ENCODE results near the gene PDE4C. TPM values are rescaled to one million over a fixed set of nuclear protein-coding genes. Genes with fewer than 3 reads are reported as not detected.
"Not testable (repeated sequence)": the region's sequence is repeated elsewhere in the genome, so short reads cannot be mapped to it uniquely, and the experiment has no call there.

Gene PDE4C
- total RNA-seq, 1 donor from 2014 or later = 2.9 TPM

DNA sequence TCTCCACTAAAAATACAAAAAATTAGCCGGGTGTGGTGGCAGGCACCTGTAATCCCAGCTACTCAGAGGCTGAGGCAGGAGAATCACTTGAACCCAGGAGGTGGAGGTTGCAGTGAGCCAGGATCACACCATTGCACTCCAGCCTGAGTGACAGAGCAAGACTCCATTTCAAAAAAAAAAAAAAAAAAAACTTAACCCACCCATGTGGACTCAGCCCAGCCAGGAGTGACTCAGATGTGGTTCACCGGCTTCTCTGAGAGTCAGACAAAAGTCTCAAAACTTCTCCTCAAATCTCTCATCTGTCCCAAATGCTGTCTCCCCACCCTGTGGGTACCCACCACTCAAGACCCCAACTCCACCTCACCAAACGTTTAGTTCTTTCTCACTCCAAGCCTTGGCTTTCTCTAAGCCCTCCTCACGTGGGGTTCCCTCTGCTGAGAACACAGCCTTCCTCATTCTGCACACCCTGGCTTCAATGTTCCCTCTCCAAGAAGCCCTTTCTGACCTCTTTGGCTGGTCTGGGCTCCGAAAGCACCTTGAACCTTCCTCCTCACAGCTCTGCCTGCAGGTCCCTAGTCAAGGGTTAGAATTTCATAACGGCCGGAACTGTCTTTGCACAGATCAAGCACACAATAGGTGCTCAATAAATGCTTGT is 11.3 kb downstream of the PDE4C start:
- peaks cover 4% of the 10 kb centered on the region for H3K27me3 Mint-ChIP-seq (ENCODE audit: low read depth)
- peaks cover 5% of the 10 kb centered on the region for H3K4me1 Mint-ChIP-seq (ENCODE audit: low read depth)
- H3K36me3 Mint-ChIP-seq (ENCODE audit: low read depth) = no peaks in the 10 kb centered on the region
- DNase-seq (ENCODE audit: low spot score) = no peak
- no peaks in the 10 kb centered on the region for H3K9me3 Mint-ChIP-seq (ENCODE audit: low read depth)
- H3K27ac Mint-ChIP-seq (ENCODE audit: unreplicated experiment) = no peak overlapping the region
- TF ChIP-seq, protein P1, sequence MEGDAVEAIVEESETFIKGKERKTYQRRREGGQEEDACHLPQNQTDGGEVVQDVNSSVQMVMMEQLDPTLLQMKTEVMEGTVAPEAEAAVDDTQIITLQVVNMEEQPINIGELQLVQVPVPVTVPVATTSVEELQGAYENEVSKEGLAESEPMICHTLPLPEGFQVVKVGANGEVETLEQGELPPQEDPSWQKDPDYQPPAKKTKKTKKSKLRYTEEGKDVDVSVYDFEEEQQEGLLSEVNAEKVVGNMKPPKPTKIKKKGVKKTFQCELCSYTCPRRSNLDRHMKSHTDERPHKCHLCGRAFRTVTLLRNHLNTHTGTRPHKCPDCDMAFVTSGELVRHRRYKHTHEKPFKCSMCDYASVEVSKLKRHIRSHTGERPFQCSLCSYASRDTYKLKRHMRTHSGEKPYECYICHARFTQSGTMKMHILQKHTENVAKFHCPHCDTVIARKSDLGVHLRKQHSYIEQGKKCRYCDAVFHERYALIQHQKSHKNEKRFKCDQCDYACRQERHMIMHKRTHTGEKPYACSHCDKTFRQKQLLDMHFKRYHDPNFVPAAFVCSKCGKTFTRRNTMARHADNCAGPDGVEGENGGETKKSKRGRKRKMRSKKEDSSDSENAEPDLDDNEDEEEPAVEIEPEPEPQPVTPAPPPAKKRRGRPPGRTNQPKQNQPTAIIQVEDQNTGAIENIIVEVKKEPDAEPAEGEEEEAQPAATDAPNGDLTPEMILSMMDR (IDR thresholded peaks at IDR 0.05) = no peak
- no peak overlapping the region for H3K4me3 Mint-ChIP-seq (ENCODE audit: unreplicated experiment)

DNA sequence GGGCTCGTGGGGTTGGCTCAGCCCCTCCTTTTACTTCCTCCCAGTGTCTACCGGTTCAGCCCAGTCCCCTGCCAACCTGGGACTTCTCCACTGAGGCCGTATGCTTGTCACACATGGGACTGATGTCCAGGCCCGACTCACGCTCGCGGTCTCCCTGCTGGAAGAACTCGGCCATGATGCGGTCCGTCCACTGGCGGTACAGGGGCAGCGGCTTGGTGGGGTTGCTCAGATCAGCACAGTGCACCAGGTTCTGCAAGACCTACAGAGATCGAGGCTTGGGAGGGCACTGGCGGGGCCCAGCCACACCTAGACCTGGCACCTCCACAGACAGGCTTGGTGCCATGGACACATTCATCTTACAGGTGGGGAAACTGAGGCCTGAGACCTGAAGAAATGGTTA is 14.6 kb downstream of the PDE4C start:
- H3K27ac Mint-ChIP-seq (ENCODE audit: unreplicated experiment) = no peak overlapping the region
- no peak overlapping the region for H3K4me3 Mint-ChIP-seq (ENCODE audit: unreplicated experiment)
- DNase-seq (ENCODE audit: low spot score) = no peak
- no peaks in the 10 kb centered on the region for H3K9me3 Mint-ChIP-seq (ENCODE audit: low read depth)
- no peaks in the 10 kb centered on the region for H3K36me3 Mint-ChIP-seq (ENCODE audit: low read depth)
- H3K27me3 Mint-ChIP-seq (ENCODE audit: low read depth) = peaks cover 3% of the 10 kb centered on the region
- TF ChIP-seq, protein P1 (IDR thresholded peaks at IDR 0.05) = no peak
- H3K4me1 Mint-ChIP-seq (ENCODE audit: low read depth) = peaks cover 8% of the 10 kb centered on the region

- not testable (repeated sequence) for H3K4me1 Mint-ChIP-seq (ENCODE audit: low read depth); DNase-seq (ENCODE audit: low spot score); H3K9me3 Mint-ChIP-seq (ENCODE audit: low read depth); H3K27ac Mint-ChIP-seq (ENCODE audit: unreplicated experiment); H3K36me3 Mint-ChIP-seq (ENCODE audit: low read depth); H3K4me3 Mint-ChIP-seq (ENCODE audit: unreplicated experiment); H3K27me3 Mint-ChIP-seq (ENCODE audit: low read depth)
Measured at GRCh38 chr19:18209912-18210311, 16.3 kb downstream of the PDE4C start.

DNA sequence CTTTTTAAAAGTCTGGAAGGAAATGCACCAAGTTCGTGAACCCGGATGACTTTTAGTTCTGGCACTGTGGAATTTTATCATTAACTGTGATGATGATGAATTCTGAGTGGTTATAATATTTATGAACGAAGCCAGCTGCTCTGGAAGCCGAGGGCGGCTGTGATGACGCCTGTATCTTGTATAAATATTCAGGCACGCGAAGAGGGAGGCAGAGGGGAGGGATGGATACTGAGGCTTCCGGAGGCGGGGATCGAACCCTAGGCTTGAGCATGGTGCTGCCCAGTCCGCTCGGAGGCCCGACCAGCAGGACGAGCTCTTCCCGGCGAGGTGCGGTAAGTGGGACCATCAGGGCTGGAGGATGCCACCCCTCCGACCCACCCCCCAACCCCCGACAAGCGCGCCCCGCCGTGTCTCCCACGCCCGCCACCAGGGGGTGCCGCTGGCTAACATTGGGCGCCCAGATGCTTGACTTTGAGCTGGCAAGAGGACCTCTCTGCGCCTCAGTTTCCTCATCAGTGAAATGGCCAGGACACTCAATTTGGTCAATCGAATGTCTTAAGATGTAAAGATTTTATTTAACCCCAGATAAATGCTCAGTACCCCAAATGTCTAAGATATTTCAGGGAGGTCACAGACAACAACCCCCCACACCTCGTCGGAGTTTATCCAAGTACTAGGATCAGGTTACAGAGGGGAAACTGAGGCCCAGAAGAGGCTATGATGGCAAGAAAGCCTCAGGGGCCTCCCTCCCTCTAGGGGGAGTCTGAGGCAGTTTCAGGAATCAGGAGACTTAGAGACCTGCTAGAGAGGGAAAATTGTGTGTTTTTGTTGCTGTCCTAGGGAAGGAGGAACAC is 17.9 kb downstream of the PDE4C start:
- Mint-ChIP-seq H3K4me3 (ENCODE audit: unreplicated experiment) (no peak overlapping the region), H3K36me3 (ENCODE audit: low read depth) (no peaks in the 10 kb centered on the region)

GRCh38 chr19:18206018-18206417 is 20.2 kb downstream of the PDE4C start:
- peaks cover 28% of the 10 kb centered on the region for H3K4me1 Mint-ChIP-seq (ENCODE audit: low read depth)

More for the DNA sequence above, 17.9 kb downstream of the PDE4C start:
- H3K27me3 Mint-ChIP-seq (ENCODE audit: low read depth) = peaks cover 3% of the 10 kb centered on the region
- H3K9me3 Mint-ChIP-seq (ENCODE audit: low read depth) = no peaks in the 10 kb centered on the region
- TF ChIP-seq, protein P1 (IDR thresholded peaks at IDR 0.05) = peak; percentile 84
- H3K4me1 Mint-ChIP-seq (ENCODE audit: low read depth) = peaks cover 19% of the 10 kb centered on the region
- no peak overlapping the region for H3K27ac Mint-ChIP-seq (ENCODE audit: unreplicated experiment)
- DNase-seq (ENCODE audit: low spot score) = no peak

More at GRCh38 chr19:18206018-18206417, 20.2 kb downstream of the PDE4C start:
- peaks cover 3% of the 10 kb centered on the region for H3K27me3 Mint-ChIP-seq (ENCODE audit: low read depth)
- no peak overlapping the region for H3K4me3 Mint-ChIP-seq (ENCODE audit: unreplicated experiment)
- no peak for DNase-seq (ENCODE audit: low spot score)
- H3K36me3 Mint-ChIP-seq (ENCODE audit: low read depth) = no peaks in the 10 kb centered on the region
- TF ChIP-seq, protein P1 (IDR thresholded peaks at IDR 0.05) = no peak
- H3K27ac Mint-ChIP-seq (ENCODE audit: unreplicated experiment) = peak overlapping the region; percentile 98
- H3K9me3 Mint-ChIP-seq (ENCODE audit: low read depth) = no peaks in the 10 kb centered on the region

Measured in chondrocyte (in vitro differentiated cells).